GM18502 (cell line): ENCODE measurements around the gene LHPP.
"Not testable (repeated sequence)": the region's sequence is repeated elsewhere in the genome, so short reads cannot be mapped to it uniquely, and the experiment has no call there.

Experiments
- ATAC-seq: cut with Tn5 transposase; IDR thresholded peaks from one replicate; pipeline ENCODE4 v1.9.1; 2021; ENCODE audit warnings: mild to moderate bottlenecking; ENCODE audit not compliant: unreplicated experiment, poor library complexity

Gene LHPP

DNA sequence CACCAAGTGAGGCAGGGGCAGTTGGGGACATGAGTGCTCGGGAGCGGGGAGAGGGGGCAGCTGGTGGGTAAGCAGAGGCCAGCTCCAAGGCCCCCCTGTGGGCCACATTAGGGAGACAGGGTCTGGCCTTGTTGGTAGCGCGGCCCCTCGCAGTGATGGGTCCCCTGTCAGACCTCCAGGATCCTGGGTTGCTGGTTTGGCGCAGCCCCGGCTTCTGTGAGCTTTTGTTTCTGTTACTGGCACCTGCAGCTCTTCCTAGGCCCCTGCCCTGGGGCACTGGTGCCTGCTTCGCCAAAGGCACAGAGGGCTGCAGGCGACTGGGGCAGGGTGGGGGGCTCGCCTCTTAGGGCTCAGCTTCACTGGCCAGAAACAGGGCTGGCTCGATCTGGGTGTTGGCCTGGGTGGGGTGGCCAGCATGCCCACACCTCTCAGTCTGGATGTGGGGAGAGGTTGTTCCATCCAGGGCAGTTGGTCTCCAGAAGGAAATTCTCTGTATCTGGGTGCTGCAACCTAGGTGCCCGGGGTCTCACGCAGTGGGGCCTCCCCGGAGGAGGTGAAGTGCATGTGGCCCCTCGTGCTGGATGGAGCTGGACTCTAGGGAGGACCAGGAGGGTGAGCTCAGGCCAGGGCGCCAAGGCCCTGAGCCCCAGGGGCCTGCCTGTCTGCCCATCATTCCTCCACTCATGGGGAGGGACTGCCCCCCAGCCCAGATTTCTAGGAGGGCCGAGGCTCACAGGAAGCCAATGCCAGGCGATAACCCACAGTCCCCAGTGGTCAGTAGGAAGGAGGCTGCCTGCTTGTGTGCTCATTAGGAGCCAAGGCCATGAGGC, 138.6 kb downstream of the LHPP start:
- ATAC-seq, result no peak

DNA sequence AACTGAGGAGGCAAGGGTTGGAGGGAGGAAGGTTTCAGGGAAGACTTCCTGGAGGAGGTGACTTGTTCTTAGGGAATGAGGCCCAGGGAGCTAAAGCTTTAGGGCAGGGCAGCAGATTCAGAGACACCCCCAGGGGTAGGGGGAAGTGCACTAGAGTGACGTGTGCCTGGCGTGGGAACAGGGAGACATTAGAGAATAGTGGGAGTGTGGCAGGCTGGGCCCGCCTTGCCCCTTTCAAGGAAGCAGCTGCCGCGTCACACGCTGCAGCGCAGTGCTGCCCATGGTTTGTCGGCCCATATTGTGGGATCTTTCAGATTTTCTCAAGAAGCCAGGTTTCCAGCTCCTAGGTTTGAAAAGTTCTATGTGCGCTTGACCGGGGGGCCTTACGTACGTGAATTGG, 139.4 kb downstream of the LHPP start:
- no peak for ATAC-seq

DNA sequence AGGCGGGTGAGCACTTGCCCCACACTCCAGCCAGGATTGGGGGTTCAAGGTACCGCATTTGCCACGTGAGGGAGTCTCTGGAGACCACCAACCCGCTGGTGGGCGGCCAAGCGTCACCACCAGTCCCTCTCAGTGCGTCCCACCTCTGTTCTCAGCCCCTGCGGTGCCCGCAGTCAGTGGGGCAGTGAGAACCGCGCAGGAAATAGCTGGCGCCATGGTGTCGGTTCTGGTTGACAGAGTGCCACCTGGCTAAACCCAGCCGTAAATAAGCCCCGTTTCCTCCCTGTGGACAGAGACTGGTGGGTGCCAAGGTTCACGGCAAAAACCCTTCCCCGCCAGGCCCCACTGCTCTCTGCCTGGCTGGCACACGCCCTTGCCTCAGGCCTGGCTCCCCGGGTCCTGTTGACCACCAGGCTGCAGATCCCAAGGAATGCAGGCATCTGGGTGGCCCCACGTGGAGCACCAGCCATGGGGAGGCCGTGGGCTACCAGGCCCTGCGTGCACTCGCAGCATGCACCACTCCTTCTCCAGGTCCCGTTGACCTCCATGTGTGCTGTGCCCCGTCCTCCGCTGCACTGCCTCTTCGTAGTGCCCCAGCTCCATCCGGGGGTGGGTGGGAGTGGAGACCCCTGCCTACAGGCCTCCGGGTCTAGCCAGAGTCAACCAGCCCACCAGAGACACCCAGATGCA, 140.0 kb downstream of the LHPP start:
- peak; percentile 42 for ATAC-seq

DNA sequence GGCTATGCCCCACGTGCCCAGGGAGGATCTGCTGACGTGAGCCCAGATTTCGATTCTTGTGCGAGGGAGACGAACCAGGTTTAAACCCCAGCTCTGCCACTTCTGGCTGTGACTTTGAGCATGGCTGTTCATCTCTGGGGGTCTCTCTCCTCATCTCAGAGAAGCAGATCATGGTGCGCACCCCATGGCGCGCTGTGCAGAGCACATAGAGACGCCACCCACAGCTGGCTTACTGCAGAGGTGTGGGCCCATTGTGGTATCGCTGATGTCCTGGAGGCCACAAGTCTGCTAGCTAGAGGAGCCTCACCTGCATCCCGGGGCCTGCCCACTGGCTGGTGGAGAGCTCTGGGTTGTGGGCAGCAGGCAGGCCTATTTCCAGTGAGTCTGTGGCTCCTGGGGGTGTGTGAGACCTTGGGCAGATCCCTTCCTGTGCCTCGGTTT, 140.5 kb downstream of the LHPP start:
- no peak for ATAC-seq

DNA sequence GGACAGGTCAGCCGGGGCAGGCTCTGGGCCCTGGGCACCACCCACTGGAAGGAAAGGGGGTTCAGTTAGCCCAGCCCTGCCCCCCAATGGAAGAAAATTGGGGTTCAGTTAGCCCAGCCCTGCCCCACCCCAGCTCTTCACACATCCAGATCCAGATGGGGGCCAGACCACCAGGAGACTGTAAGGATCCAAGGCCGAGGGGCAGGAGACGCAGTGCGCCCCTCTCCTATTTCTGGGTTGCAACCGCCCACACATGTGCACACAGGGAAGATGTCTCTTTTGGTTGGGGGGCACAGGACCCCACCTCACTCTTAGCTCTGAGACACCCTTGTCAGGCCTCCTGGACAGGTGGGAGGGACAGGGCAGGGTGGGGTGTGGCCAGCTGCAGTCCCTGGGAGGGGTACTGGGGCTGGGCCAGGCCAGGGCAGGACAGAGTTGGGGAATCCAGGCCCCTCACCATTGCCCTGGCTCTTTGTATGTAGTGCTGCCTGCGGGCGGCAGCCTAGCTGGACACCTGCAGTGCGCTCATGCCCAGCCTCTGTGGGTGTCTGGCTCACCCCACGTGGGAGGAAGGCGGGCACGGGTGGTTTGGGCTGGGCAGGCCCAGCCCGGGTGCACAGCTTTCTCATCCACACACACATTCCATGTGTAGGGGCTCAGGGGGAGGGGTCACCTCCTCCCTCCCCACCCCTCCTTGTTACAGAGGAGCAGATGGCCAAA, 141.2 kb downstream of the LHPP start:
- ATAC-seq, result no peak

DNA sequence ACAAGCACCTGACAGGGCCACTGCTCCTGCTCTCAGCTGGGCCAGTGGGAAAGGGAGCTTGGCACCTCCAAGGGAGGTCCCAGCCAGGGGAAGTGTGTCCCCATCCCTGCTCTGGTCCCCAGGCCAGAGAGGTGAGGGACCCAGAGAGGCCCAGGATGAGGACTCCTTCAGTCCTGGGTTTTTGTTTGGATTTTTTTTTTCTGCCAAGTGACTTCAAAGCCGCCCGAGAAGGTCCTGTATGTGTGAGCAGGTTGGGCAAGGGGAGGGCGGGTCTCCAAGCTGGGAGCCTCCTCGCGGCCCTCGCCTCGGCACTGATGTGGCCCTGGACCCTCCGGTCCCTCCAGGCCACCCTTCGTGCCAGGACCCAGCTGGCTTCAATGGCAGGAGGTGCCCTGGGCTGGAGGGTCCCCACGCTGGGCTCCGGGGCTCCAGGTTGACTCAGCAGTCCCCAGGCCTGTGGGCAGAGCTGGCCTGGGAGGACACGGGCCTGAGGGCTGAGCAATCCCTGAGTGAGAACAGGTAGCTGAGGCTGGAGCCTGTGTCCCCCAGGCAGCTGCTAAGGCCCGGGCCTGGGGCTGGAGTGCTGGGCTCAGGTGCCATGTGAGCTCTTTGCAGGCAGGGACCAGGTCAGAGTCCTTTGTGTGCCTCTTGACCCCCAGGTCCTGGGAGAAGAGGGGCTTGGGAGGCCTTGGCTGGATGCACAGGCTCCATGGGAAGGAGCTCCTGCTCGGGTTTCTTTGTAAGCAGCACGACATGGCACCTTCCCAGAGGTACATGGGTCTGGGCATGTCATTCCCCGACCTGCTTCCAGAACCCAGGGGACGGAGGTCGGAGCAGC, 142.0 kb downstream of the LHPP start:
- no peak for ATAC-seq

DNA sequence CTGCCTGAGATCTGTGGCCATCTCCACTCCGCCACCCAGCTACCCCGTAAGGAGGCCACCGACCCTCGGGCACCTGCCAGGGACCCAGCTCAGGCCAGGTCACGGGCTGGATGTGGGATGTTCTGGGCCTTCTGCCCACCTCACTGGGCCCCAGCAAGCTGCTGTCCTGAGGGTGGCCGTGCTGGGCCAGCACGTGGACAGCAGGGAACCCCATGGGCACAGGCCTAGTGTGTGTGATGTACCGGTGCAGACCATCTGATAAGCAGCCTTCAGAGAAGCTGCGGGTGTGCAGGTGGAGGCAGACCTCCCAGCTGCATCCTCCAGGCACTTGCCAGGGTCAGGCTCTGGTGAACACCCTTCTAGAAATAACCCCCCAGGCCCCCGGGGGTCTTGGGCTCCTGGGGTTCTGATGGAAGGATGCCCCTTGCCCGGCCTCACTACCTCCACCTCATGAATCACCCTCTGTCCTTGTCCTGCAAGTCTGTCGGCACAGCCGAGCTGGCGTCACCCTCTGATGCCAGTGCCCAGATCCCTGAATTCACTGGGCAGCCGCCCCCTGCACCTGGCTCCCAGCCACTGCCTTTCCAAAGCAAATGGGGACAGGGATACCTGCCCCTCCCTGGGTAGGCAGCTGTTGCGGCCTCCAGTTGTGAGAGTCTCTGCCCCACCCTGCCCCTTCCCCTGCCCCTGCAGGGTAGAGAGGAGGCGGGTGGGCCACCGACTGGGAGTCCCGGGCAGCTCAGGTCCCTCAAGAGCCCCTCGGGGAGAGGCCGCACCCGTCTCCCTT, 142.8 kb downstream of the LHPP start:
- no peak for ATAC-seq

DNA sequence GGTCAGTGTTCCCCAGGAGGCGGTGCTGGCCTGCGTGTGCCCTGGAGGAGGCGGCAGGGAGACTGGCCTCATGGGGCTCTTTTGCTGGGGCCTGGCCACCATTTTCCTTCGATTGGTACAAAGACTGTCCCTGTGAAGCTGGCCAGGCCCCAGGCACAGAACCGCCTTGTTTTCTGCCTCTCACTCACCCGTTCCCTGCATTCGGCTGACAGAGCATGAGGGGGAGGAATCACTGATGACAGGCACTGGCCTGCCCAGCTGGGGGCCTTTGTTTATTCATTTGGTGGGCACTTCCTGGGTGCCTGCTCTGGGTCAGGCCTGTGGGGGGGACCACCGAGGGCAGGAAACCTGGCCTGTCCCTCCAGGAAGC, 143.4 kb downstream of the LHPP start:
- no peak for ATAC-seq

DNA sequence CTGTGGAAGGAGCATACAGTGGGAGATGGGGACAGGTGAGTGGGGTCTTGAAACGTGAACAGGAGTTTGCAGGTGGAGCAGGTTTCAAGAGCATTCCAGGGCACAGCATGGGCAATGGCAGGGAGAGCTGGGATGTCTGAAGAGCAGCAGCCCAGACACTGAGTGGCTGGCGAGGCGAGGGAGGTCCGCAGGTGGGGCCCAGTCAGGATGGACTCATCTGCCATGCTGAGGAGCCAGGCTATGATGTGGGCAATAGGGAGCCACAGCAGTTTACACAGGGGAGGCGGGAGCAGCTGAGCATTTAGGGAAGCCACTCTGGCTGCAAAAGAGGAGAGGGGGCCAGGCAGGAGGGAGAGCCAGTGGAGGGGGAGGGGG, 143.8 kb downstream of the LHPP start:
- ATAC-seq, result no peak

DNA sequence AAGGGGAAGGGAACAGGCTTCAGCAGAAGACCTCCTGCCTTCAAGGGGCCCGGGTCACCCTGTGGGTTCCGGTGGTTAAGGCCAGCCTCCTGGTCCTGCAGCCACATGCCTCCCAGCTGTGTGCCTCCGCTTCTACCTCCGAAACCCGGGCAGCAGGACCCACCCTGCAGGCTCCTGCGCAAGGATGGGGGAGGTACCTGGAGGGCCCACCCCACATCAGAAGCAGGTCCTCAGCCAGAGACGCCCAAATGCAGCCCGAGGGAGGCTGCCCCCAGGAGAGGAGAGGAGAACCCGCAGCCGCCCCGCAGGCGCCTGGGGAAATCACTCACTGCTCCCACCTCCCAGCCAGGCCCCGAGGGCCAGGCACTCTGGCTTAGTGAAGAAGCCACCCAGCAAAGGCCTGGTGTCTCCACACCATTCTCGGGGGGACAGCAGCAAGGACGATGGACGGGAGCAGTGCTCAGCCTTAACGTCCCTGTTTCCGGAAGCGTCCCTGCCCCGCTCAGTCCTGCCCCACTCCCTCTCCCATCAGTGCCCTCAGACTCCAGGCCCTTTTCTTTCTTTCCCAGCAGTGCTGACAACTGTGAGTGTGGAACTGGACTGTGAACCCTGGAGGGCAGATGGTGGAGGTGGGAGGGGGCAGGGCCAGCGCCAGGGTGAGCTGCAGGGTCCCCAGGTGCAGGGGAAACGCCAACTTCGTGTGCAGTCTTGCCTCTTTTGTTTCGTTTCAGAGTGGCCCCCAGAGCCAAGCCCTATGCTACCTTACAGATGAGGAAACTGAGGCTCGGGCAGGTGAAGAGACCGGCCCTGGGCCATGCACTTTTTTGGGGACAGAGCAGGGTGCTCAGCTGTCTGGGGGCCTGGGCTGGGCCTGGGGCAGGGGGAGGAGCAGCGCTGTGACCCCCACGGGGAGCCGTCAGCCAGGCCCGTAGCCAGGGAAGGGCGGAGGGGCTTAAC, 144.5 kb downstream of the LHPP start:
- ATAC-seq, result no peak

DNA sequence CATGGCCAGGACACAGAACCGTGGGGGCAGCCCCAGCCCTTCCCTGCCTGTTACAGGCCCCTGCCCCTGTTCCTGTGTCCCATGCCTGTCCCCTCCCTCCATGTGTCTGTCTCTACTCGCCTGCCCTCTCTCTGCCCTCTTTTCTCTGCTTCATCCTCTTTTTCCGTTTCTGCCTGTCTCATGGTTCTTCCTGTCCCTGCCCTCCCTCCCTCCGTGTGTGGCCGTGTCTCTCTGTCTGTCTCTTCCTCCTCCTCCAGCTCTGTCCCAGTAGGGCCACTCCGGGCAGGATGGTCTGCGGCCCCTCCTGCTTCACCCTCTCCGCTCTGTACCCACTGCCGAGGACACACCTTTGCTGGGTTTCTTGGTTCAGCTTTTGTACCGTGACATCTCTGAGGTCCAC, 145.2 kb downstream of the LHPP start:
- no peak for ATAC-seq

DNA sequence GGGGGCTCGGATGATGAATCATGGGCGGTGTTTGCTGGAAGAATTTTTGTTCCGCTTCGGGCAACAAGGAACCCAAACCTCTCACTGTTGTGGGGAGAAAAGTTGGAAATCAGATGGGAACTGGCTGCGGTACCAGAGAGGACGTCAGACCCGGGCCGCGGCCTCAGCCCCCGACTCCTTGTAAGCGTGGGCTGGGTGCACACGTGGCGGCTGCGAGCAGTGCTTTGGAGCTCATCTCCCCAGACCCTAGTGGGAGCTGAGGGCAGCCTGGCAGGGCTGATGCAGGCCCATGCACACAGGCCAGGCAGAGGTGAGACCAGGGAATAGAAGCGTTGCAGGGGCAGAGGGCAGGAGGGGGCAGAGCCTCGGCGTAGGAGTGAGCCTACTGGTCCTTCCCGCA, 146.1 kb downstream of the LHPP start:
- ATAC-seq, result no peak

DNA sequence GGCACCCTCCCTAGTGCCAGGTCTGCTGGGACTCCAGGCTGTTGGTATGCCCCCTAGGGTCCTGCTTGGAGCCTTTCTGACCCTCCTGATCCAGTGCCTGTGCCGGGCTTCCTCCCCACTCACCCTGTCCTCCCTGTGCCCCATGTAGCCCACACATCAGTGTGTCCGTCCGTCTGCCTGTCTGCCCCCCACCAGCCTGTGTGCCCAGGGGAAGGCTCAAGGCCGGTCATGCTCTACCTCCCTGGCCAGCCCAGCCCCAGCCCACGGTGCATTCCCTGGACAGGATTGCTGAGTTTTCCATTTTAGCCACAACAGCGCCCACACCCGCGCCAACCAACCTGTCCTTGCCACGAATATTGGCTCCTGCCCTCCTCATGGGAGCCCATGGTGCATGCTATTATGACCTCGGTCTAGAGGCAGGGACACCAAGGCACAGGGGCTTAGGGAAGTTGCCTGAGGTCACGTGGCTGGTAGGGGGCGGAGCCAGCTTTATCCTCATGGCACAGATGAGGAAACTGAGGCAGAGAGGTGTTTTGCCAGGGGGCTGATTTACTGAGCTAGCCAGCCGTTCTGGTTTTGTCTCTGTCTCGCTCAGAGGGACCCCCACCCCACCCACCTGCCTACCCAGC, 146.6 kb downstream of the LHPP start:
- ATAC-seq, result no peak

DNA sequence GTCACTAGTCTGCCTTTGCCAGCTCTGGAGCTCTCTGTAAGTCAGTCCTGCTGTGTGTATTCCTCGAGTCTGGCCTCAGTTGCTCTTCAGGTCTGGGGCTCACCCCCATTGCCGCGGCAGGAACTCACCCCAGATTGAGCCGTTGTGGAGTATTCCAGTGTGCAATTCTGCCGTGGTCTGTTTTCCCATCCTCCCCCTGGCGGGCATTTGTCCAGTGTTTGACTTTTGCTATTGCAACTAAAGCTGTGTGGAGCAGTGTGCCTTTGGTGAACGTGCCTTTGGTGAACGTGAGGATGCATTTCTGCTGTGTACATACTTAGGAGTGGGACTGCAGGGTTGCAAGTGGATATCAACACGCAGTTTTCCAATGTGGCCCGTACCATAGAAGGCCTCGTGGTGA, 148.1 kb downstream of the LHPP start:
- no peak for ATAC-seq

DNA sequence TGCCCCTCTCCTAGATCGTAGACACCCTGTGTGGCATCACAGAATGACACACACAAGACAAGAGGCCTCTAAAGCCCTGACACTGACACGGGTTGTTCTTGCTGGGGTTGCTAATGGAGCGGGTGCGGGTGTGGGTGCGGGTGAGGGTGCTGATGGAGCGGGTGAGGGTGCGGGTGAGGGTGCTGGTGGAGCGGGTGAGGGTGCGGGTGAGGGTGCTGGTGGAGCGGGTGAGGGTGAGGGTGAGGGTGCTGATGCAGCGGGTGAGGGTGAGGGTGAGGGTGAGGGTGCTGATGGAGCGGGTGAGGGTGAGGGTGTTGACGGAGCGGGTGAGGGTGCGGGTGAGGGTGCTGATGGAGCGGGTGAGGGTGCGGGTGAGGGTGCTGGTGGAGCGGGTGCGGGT, 148.6 kb downstream of the LHPP start:
- not testable (repeated sequence) for ATAC-seq

DNA sequence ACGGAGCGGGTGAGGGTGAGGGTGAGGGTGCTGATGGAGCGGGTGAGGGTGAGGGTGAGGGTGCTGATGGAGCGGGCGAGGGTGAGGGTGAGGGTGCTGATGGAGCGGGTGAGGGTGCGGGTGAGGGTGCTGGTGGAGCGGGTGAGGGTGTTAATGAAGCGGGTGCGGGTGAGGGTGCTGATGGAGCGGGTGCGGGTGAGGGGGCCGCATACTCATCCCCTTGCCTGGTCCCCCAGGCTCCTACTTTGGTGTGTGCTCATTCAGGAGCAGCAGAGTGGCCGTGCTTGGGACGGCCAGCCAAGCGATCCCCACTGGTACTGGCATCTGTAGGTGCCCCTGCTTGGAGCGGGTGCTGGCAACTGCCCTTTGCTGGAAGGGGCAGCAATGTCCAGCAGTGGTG, 149.2 kb downstream of the LHPP start:
- ATAC-seq, result not testable (repeated sequence)

DNA sequence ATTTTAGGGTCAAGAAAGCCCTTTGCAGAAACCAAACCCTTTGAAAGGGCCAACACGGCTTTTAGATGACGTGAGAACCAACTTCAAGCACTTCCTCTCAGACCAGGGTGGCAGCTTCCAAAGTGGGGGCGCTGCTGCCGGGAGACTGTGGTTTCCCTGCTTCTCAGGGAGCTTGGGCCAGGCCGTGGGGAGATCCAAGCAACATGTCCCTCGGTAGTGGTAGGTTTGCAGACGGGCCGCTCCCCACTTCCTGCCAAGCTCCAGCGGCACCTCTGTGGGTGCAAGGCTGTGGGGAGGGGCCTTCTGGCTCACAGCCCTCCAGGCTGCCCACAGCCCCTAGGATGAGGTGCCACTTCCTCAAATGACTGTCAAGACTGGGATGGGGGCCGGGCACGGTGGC, 150.1 kb downstream of the LHPP start:
- ATAC-seq, result no peak
